GM19043 (cell line): ENCODE measurements around the gene ERO1B.
A peak's percentile ranks its signal among the peaks of the same experiment; 100 is the strongest.
"Not testable (repeated sequence)": the region's sequence is repeated elsewhere in the genome, so short reads cannot be mapped to it uniquely, and the experiment has no call there.

Experiments
- ATAC-seq: cut with Tn5 transposase; IDR thresholded peaks from one replicate; pipeline ENCODE4 v1.9.1; 2021; ENCODE audit warnings: low read depth; ENCODE audit not compliant: unreplicated experiment

Gene ERO1B

GRCh38 chr1:236200925-236201324 is 80.8 kb downstream of the ERO1B start:
- no peak for ATAC-seq

GRCh38 chr1:236193184-236193583 is 88.6 kb downstream of the ERO1B start:
- no peak for ATAC-seq

GRCh38 chr1:236188084-236188483 is 93.7 kb downstream of the ERO1B start:
- not testable (repeated sequence) for ATAC-seq

GRCh38 chr1:236186471-236186870 is 95.3 kb downstream of the ERO1B start:
- not testable (repeated sequence) for ATAC-seq

- no peak for ATAC-seq
Observed at GRCh38 chr1:236185687-236186086, 96.1 kb downstream of the ERO1B start.

GRCh38 chr1:236181059-236181458 is 100.7 kb downstream of the ERO1B start:
- no peak for ATAC-seq

GRCh38 chr1:236179634-236180033 is 102.1 kb downstream of the ERO1B start:
- no peak for ATAC-seq

GRCh38 chr1:236176337-236177336 is 105.1 kb downstream of the ERO1B start:
- ATAC-seq: no peak

GRCh38 chr1:236175642-236176336 is 106.0 kb downstream of the ERO1B start:
- peak; percentile 75 for ATAC-seq

GRCh38 chr1:236173174-236173767 is 108.5 kb downstream of the ERO1B start:
- ATAC-seq: no peak

- ATAC-seq: no peak
Observed at GRCh38 chr1:236172041-236172579, 109.6 kb downstream of the ERO1B start.

- ATAC-seq: no peak
Observed at GRCh38 chr1:236168716-236169429, 112.9 kb downstream of the ERO1B start.

GRCh38 chr1:236167578-236167977 is 114.2 kb downstream of the ERO1B start:
- ATAC-seq: no peak

- ATAC-seq: no peak
Observed at GRCh38 chr1:236167154-236167553, 114.6 kb downstream of the ERO1B start.

GRCh38 chr1:236166041-236166440 is 115.7 kb downstream of the ERO1B start:
- no peak for ATAC-seq
